HepG2 (cell line): ENCODE measurements around the gene HABP4. TPM values are rescaled to one million over a fixed set of nuclear protein-coding genes. Genes with fewer than 3 reads are reported as not detected.

Experiments used
- FOSL1 ChIP-seq: sonication (generic); formaldehyde crosslinking; IDR thresholded peaks from 2 replicates; pipeline ENCODE4 v1.9.0; 2021; ENCODE audit warnings: missing genetic modification reagents, borderline replicate concordance
- GFI1 ChIP-seq: sonication (generic); formaldehyde crosslinking; IDR thresholded peaks from 2 replicates; pipeline ENCODE4 v1.5.0; 2020; ENCODE audit warnings: missing genetic modification reagents, mild to moderate bottlenecking, borderline replicate concordance
- ZNF17 ChIP-seq: sonication (generic); formaldehyde crosslinking; IDR thresholded peaks from 2 replicates; pipeline ENCODE4 v1.5.0; 2020; ENCODE audit warnings: mild to moderate bottlenecking, missing genetic modification reagents
- ZNF256 ChIP-seq: sonication (generic); formaldehyde crosslinking; conservative IDR thresholded peaks from 2 replicates; pipeline ENCODE4 v1.4.0; 2020; ENCODE audit warnings: missing genetic modification reagents
- ZNF768 ChIP-seq: sonication (generic); formaldehyde crosslinking; IDR thresholded peaks from 2 replicates; pipeline ENCODE4 v1.4.0; 2020; ENCODE audit warnings: missing genetic modification reagents
- polyA plus RNA-seq, 8 experiments: library from polyadenylated mRNA; depleted of rRNA in 3 of 8; stranded (reverse) in 7 of 8; unstranded in 1 of 8; fragments of >200 nt; fragmentation: Illumina TruSeq in 4 of 8; extraction: Trizol in 4 of 8; gene quantifications; 2 replicates each; pipeline versions ENCODE4 v1.2.1 to v1.2.3, GENCODE V29; 2011 to 2016; ENCODE audit warnings: low read depth in 4 of 8, missing spikeins in 1 of 8, mixed read lengths in 1 of 8; ENCODE audit not compliant: insufficient read depth in 1 of 8
- total RNA-seq, 5 experiments: library from RNA; depleted of rRNA; stranded (reverse); fragments of >200 nt; fragmentation: Illumina TruSeq; extraction: Trizol; gene quantifications; 2 replicates each; pipeline ENCODE4 v1.2.3, GENCODE V29; 2016; ENCODE audit warnings: low read depth in 1 of 5
- TF ChIP-seq, protein P1 (sequence below): fragments of 450-650 bp; IDR thresholded peaks from 2 replicates; pipeline ENCODE4 v1.6.1; 2016
- TF ChIP-seq, protein P2 (sequence below): sonication (generic); formaldehyde crosslinking; IDR thresholded peaks from 2 replicates; pipeline ENCODE4 v1.5.0; 2020; ENCODE audit warnings: mild to moderate bottlenecking, missing genetic modification reagents
- TF ChIP-seq, protein P3 (sequence below): sonication (generic); formaldehyde crosslinking; IDR thresholded peaks from 2 replicates; pipeline ENCODE4 v1.4.0; 2020; ENCODE audit warnings: missing genetic modification reagents, borderline replicate concordance
- TF ChIP-seq, protein P4 (sequence below): IDR thresholded peaks from 2 replicates; pipeline ENCODE4 v1.6.1; 2016; ENCODE audit warnings: low read depth, control low read depth
- TF ChIP-seq, protein P5 (sequence below): sonication (generic); formaldehyde crosslinking; IDR thresholded peaks from 2 replicates; pipeline ENCODE4 v1.4.0; 2020; ENCODE audit warnings: missing genetic modification reagents, mild to moderate bottlenecking, borderline replicate concordance
- TF ChIP-seq, protein P6 (sequence below): sonication (generic); formaldehyde crosslinking; IDR thresholded peaks from 2 replicates; pipeline ENCODE4 v1.4.0; 2020; ENCODE audit warnings: mild to moderate bottlenecking, missing genetic modification reagents, borderline replicate concordance

HABP4 gene
- total and polyA plus RNA-seq, 2 of the 13 experiments (the other 11 are each of a cell fraction or from before 2014, with no cell fraction given), result 14.3 to 26.6 TPM

DNA sequence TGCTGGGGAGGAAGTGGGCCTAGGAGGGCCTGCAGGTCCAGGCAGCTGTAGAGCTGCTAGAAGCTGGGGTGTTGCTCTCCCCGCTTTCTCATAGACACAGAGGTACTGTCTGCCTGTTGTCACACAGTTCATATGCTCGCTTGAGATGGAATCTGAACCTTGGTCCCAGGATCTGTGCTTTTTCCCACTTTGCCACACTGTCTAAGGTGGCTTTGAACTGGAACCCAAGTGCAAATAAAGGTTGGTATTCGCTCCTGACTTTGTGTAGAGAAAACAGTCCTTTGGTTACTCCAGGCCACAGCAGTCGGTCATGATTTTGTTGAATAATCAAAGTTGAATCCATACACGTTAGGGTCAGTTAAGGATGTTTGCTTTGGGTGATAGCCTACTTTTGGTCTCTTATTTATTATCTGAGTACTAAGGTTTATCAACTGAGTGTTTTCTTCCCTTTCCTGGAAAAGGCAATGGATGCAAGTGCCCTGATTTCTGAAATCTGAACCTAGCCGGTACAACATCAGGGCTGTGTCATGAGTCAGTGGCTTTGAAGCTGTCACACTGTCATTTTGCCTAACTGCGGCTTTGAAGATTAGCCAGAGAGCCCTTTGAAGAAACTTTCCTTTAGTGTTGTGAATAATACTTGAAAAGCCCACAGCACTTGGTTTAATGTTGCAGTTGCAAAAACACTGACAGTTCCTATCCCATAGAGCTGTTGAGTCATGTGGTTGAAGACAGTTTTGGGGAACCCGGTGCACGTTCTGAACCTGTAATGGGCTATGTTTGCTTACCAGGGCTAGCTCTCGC is 41.3 kb downstream of the HABP4 start (continued):
- TF ChIP-seq, protein P1, sequence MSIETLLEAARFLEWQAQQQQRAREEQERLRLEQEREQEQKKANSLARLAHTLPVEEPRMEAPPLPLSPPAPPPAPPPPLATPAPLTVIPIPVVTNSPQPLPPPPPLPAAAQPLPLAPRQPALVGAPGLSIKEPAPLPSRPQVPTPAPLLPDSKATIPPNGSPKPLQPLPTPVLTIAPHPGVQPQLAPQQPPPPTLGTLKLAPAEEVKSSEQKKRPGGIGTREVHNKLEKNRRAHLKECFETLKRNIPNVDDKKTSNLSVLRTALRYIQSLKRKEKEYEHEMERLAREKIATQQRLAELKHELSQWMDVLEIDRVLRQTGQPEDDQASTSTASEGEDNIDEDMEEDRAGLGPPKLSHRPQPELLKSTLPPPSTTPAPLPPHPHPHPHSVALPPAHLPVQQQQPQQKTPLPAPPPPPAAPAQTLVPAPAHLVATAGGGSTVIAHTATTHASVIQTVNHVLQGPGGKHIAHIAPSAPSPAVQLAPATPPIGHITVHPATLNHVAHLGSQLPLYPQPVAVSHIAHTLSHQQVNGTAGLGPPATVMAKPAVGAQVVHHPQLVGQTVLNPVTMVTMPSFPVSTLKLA, result no peak
- TF ChIP-seq ZNF17 (CRISPR knock-in tag) (0 out of 2 replicates have a peak, but pooled peaks have one; percentile 33), GFI1 (CRISPR knock-in tag) (peak; percentile 99), FOSL1 (CRISPR knock-in tag) (peak; percentile 89), ZNF256 (CRISPR knock-in tag) (no peak), ZNF768 (CRISPR knock-in tag) (peak; percentile 45; the same call in 1 of the 2 replicates)
- TF ChIP-seq, protein P2, sequence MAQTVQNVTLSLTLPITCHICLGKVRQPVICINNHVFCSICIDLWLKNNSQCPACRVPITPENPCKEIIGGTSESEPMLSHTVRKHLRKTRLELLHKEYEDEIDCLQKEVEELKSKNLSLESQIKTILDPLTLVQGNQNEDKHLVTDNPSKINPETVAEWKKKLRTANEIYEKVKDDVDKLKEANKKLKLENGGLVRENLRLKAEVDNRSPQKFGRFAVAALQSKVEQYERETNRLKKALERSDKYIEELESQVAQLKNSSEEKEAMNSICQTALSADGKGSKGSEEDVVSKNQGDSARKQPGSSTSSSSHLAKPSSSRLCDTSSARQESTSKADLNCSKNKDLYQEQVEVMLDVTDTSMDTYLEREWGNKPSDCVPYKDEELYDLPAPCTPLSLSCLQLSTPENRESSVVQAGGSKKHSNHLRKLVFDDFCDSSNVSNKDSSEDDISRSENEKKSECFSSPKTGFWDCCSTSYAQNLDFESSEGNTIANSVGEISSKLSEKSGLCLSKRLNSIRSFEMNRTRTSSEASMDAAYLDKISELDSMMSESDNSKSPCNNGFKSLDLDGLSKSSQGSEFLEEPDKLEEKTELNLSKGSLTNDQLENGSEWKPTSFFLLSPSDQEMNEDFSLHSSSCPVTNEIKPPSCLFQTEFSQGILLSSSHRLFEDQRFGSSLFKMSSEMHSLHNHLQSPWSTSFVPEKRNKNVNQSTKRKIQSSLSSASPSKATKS, result peak; percentile 94
- TF ChIP-seq, protein P3, sequence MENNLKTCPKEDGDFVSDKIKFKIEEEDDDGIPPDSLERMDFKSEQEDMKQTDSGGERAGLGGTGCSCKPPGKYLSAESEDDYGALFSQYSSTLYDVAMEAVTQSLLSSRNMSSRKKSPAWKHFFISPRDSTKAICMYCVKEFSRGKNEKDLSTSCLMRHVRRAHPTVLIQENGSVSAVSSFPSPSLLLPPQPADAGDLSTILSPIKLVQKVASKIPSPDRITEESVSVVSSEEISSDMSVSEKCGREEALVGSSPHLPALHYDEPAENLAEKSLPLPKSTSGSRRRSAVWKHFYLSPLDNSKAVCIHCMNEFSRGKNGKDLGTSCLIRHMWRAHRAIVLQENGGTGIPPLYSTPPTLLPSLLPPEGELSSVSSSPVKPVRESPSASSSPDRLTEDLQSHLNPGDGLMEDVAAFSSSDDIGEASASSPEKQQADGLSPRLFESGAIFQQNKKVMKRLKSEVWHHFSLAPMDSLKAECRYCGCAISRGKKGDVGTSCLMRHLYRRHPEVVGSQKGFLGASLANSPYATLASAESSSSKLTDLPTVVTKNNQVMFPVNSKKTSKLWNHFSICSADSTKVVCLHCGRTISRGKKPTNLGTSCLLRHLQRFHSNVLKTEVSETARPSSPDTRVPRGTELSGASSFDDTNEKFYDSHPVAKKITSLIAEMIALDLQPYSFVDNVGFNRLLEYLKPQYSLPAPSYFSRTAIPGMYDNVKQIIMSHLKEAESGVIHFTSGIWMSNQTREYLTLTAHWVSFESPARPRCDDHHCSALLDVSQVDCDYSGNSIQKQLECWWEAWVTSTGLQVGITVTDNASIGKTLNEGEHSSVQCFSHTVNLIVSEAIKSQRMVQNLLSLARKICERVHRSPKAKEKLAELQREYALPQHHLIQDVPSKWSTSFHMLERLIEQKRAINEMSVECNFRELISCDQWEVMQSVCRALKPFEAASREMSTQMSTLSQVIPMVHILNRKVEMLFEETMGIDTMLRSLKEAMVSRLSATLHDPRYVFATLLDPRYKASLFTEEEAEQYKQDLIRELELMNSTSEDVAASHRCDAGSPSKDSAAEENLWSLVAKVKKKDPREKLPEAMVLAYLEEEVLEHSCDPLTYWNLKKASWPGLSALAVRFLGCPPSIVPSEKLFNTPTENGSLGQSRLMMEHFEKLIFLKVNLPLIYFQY (CRISPR knock-in tag), result peak; percentile 76
- TF ChIP-seq, protein P4, sequence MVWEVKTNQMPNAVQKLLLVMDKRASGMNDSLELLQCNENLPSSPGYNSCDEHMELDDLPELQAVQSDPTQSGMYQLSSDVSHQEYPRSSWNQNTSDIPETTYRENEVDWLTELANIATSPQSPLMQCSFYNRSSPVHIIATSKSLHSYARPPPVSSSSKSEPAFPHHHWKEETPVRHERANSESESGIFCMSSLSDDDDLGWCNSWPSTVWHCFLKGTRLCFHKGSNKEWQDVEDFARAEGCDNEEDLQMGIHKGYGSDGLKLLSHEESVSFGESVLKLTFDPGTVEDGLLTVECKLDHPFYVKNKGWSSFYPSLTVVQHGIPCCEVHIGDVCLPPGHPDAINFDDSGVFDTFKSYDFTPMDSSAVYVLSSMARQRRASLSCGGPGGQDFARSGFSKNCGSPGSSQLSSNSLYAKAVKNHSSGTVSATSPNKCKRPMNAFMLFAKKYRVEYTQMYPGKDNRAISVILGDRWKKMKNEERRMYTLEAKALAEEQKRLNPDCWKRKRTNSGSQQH (CRISPR knock-in tag), result no peak
- TF ChIP-seq, protein P5, sequence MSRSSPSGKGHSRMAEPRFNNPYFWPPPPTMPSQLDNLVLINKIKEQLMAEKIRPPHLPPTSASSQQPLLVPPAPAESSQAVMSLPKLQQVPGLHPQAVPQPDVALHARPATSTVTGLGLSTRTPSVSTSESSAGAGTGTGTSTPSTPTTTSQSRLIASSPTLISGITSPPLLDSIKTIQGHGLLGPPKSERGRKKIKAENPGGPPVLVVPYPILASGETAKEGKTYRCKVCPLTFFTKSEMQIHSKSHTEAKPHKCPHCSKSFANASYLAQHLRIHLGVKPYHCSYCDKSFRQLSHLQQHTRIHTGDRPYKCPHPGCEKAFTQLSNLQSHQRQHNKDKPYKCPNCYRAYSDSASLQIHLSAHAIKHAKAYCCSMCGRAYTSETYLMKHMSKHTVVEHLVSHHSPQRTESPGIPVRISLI (CRISPR knock-in tag), result peak; percentile 30; the same call in 1 of the 2 replicates
- TF ChIP-seq, protein P6, sequence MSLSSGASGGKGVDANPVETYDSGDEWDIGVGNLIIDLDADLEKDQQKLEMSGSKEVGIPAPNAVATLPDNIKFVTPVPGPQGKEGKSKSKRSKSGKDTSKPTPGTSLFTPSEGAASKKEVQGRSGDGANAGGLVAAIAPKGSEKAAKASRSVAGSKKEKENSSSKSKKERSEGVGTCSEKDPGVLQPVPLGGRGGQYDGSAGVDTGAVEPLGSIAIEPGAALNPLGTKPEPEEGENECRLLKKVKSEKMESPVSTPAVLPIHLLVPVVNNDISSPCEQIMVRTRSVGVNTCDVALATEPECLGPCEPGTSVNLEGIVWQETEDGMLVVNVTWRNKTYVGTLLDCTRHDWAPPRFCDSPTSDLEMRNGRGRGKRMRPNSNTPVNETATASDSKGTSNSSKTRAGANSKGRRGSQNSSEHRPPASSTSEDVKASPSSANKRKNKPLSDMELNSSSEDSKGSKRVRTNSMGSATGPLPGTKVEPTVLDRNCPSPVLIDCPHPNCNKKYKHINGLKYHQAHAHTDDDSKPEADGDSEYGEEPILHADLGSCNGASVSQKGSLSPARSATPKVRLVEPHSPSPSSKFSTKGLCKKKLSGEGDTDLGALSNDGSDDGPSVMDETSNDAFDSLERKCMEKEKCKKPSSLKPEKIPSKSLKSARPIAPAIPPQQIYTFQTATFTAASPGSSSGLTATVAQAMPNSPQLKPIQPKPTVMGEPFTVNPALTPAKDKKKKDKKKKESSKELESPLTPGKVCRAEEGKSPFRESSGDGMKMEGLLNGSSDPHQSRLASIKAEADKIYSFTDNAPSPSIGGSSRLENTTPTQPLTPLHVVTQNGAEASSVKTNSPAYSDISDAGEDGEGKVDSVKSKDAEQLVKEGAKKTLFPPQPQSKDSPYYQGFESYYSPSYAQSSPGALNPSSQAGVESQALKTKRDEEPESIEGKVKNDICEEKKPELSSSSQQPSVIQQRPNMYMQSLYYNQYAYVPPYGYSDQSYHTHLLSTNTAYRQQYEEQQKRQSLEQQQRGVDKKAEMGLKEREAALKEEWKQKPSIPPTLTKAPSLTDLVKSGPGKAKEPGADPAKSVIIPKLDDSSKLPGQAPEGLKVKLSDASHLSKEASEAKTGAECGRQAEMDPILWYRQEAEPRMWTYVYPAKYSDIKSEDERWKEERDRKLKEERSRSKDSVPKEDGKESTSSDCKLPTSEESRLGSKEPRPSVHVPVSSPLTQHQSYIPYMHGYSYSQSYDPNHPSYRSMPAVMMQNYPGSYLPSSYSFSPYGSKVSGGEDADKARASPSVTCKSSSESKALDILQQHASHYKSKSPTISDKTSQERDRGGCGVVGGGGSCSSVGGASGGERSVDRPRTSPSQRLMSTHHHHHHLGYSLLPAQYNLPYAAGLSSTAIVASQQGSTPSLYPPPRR, result peak; percentile 92; the same call in 1 of the 2 replicates
